Panc1 (cell line): ENCODE measurements around the gene TPGS1. TPM values are rescaled to one million over a fixed set of nuclear protein-coding genes. Genes with fewer than 3 reads are reported as not detected.

ENCODE experiments used
- ATAC-seq: fragments of 200-7000 bp; cut with Tn5 transposase; 2 replicates; pipeline ENCODE4 v1.9.1; 2020; ENCODE audit warnings: mild to moderate bottlenecking, moderate library complexity
- BruUV-seq: library from RNA; stranded (reverse); fragments of 400-500 nt; replicated peaks from 2 replicates; lab custom pipeline; 2021; lab: Mats Ljungman, UMichigan
- CTCF ChIA-PET: fragments of 300-600 bp; sonication (Branson Sonifier 250); formaldehyde crosslinking; loops from one replicate; lab custom pipeline; 2022; ENCODE audit warnings: antibody characterized with exemption; lab: Charles Lee
- POLR2A ChIA-PET: fragments of 300-600 bp; sonication (Branson Sonifier 250); formaldehyde crosslinking; loops from one replicate; lab custom pipeline; 2022; ENCODE audit warnings: antibody characterized with exemption; lab: Charles Lee
- DNase-seq: peaks from one replicate; pipeline ENCODE4 v3.0.0-alpha.2; 2010; ENCODE audit warnings: low read depth, low spot score
- H3K27ac ChIP-seq: 2 replicates; pipeline ENCODE4 v1.5.1; 2011; ENCODE audit warnings: mild to moderate bottlenecking, low read length, inconsistent platforms
- H3K27me3 ChIP-seq: fragments of 200-500 bp; sonication (Bioruptor generic); 2 replicates; pipeline ENCODE4 v1.6.0; 2014; ENCODE audit warnings: low read length, inconsistent platforms; ENCODE audit not compliant: control insufficient read depth, insufficient read depth
- H3K36me3 ChIP-seq: fragments of 200-500 bp; sonication (Bioruptor generic); 2 replicates; pipeline ENCODE4 v1.5.1; 2014; ENCODE audit warnings: inconsistent platforms, mild to moderate bottlenecking, low read length, moderate library complexity; ENCODE audit not compliant: control insufficient read depth, insufficient read depth
- H3K4me1 ChIP-seq: 2 replicates; pipeline ENCODE4 v1.5.1; 2011; ENCODE audit warnings: inconsistent platforms, mild to moderate bottlenecking, low read length, moderate library complexity; ENCODE audit not compliant: control insufficient read depth, insufficient read depth
- H3K4me3 ChIP-seq, 2 experiments: 2 replicates each; pipeline ENCODE4 v1.5.1; 2011 to 2012; ENCODE audit warnings: low read depth in 2 of 2, low read length in 2 of 2, mild to moderate bottlenecking in 2 of 2, inconsistent platforms in 1 of 2, moderate library complexity in 1 of 2
- H3K9me3 ChIP-seq: fragments of 200-500 bp; sonication (Bioruptor generic); 2 replicates; pipeline ENCODE4 v1.5.1; 2014; ENCODE audit warnings: low read depth, mild to moderate bottlenecking, inconsistent platforms, low read length, moderate library complexity; ENCODE audit not compliant: control insufficient read depth, insufficient read depth
- POLR2AphosphoS5 ChIP-seq: IDR thresholded peaks from 2 replicates; pipeline ENCODE4 v1.6.1; 2012; ENCODE audit warnings: mild to moderate bottlenecking, low read depth, low read length, moderate library complexity
- SIN3A ChIP-seq: IDR thresholded peaks from 2 replicates; pipeline ENCODE4 v1.6.1; 2012; ENCODE audit warnings: low read depth, mild to moderate bottlenecking, low read length, moderate library complexity, borderline replicate concordance; ENCODE audit not compliant: insufficient read depth
- TCF7L2 ChIP-seq: IDR thresholded peaks from 2 replicates; pipeline ENCODE4 v1.6.1; 2011; ENCODE audit warnings: mild to moderate bottlenecking, low read depth, low read length, inconsistent platforms
- in situ Hi-C: cut with HindIII; loops from 2 replicates; pipeline ENCODE4 v1.10.0; 2016; ENCODE audit warnings: low sequenced_read_pairs, low pct_unique_long_range_greater_than_20kb
- intact Hi-C: fragments of 100-400 bp; cut with micrococcal nuclease; formaldehyde crosslinking; loops from one replicate; pipeline ENCODE4 v1.10.0; 2022; ENCODE audit not compliant: unreplicated experiment
- total RNA-seq: library from RNA; stranded (reverse); gene quantifications from one replicate; pipeline ENCODE4 v1.2.1, GENCODE V29; 2021; ENCODE audit not compliant: unreplicated experiment
- TF ChIP-seq, protein P1 (sequence below): fragments of 450-650 bp; IDR thresholded peaks from 2 replicates; pipeline ENCODE4 v1.5.1; 2017; ENCODE audit warnings: mild to moderate bottlenecking
- TF ChIP-seq, protein P2 (sequence below), 2 experiments: IDR thresholded peaks; 2 replicates each; pipeline ENCODE4 v1.6.1; 2011 to 2012; ENCODE audit warnings: low read depth in 2 of 2, control low read depth in 1 of 2, low read length in 1 of 2, mild to moderate bottlenecking in 1 of 2, moderate library complexity in 1 of 2; ENCODE audit not compliant: insufficient read depth in 1 of 2

TPGS1 gene
- total RNA-seq, 1 experiment from 2014 or later, result 17.6 TPM

DNA sequence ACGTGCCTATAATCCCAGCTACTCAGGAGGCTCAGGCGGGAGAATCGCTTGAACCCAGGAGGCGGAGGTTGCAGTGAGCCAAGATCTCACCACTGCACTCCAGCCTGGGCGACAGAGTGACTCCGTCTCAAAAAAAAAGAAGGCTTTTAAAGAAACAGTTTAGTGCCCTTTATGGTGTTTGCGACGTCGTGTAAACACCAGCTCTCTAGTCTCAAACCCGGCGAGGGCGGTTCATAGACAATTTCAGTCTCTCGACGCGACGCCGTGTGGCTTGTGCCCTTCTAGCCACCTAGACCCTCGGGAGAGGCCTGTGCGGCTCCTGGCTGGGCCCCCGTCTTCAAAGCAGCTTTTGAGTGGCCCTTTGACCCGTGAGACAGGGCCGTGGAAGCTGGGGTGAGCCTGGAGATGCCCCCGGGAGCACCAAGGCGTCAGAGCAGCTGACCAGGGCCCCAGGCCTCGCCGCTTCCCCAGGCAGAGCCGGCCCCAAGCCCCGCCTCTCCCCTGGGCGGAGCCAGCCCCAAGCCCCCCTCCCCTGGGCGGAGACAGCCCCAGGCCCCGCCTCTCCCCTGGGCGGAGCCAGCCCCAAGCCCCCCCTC lies 16.1 kb upstream of the TPGS1 start:
- no TSS peak for BruUV-seq
- ChIA-PET CTCF (interaction anchor here (0.6 kb wide), 1 partner anchor 11 kb away, joined by 11 read pairs; no protein-coding TSS in a partner anchor), POLR2A (interaction anchor here (0.6 kb wide), 1 partner anchor 22 kb away, joined by 3 read pairs; no protein-coding TSS in a partner anchor)

DNA sequence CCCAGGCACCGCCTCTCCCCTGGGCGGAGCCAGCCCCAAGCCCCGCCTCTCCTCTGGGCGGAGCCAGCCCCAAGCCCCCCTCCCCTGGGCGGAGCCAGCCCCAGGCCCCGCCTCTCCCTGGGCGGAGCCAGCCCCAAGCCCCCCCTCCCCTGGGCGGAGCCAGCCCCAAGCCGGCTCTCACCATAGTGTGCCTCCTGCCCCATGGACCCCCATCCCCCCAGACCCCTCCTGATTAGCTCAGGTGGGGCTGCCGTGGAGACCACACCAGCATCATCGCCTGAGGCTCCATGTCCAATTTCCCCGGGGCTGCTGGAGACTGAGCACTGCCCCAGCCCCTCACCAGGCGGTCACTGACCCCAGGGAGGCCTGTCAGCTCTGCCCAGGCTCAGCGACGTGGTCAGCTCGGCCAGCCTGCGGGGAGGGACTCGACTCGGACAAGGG lies 15.2 kb upstream of the TPGS1 start:
- in situ Hi-C loops, result no loop called here
- ChIA-PET POLR2A (no interaction called here), CTCF (no interaction called here)
- Histone ChIP-seq H3K36me3 (no peaks in the 10 kb centered on the region; the same call in 1 of the 2 replicates), H3K4me1 (peaks cover 14% of the 10 kb centered on the region), H3K4me3 (no peak overlapping the region), H3K9me3 (no peaks in the 10 kb centered on the region), H3K27me3 (no peaks in the 10 kb centered on the region), H3K27ac (peak overlapping the region; percentile 54; the same call in 1 of the 2 replicates)
- no TSS peak for BruUV-seq
- ATAC-seq (no peak), DNase-seq (no peak)
- intact Hi-C loops, result no loop called here
- TF ChIP-seq POLR2AphosphoS5 (no peak), SIN3A (no peak), TCF7L2 (no peak)
- TF ChIP-seq, protein P1, sequence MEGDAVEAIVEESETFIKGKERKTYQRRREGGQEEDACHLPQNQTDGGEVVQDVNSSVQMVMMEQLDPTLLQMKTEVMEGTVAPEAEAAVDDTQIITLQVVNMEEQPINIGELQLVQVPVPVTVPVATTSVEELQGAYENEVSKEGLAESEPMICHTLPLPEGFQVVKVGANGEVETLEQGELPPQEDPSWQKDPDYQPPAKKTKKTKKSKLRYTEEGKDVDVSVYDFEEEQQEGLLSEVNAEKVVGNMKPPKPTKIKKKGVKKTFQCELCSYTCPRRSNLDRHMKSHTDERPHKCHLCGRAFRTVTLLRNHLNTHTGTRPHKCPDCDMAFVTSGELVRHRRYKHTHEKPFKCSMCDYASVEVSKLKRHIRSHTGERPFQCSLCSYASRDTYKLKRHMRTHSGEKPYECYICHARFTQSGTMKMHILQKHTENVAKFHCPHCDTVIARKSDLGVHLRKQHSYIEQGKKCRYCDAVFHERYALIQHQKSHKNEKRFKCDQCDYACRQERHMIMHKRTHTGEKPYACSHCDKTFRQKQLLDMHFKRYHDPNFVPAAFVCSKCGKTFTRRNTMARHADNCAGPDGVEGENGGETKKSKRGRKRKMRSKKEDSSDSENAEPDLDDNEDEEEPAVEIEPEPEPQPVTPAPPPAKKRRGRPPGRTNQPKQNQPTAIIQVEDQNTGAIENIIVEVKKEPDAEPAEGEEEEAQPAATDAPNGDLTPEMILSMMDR, result no peak
- TF ChIP-seq, protein P2, sequence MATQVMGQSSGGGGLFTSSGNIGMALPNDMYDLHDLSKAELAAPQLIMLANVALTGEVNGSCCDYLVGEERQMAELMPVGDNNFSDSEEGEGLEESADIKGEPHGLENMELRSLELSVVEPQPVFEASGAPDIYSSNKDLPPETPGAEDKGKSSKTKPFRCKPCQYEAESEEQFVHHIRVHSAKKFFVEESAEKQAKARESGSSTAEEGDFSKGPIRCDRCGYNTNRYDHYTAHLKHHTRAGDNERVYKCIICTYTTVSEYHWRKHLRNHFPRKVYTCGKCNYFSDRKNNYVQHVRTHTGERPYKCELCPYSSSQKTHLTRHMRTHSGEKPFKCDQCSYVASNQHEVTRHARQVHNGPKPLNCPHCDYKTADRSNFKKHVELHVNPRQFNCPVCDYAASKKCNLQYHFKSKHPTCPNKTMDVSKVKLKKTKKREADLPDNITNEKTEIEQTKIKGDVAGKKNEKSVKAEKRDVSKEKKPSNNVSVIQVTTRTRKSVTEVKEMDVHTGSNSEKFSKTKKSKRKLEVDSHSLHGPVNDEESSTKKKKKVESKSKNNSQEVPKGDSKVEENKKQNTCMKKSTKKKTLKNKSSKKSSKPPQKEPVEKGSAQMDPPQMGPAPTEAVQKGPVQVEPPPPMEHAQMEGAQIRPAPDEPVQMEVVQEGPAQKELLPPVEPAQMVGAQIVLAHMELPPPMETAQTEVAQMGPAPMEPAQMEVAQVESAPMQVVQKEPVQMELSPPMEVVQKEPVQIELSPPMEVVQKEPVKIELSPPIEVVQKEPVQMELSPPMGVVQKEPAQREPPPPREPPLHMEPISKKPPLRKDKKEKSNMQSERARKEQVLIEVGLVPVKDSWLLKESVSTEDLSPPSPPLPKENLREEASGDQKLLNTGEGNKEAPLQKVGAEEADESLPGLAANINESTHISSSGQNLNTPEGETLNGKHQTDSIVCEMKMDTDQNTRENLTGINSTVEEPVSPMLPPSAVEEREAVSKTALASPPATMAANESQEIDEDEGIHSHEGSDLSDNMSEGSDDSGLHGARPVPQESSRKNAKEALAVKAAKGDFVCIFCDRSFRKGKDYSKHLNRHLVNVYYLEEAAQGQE (IDR thresholded peaks at IDR 0.05; ENCODE audit: insufficient read depth in 1 of 2, low read depth in 2 of 2, low read length in 1 of 2), result no peak

More for the DNA sequence above, 16.1 kb upstream of the TPGS1 start:
- in situ Hi-C loops (no loop called here), intact Hi-C loops (no loop called here)
- H3K27ac ChIP-seq, result peak overlapping the region; percentile 78
- TF ChIP-seq SIN3A (no peak), TCF7L2 (no peak), POLR2AphosphoS5 (peak; percentile 52; the same call in 1 of the 2 replicates)
- H3K9me3 ChIP-seq, result no peaks in the 10 kb centered on the region
- H3K4me3 ChIP-seq, result peak overlapping the region; percentile 29 to 67
- no peak for DNase-seq
- no peaks in the 10 kb centered on the region; the same call in 1 of the 2 replicates for H3K36me3 ChIP-seq
- no peak for ATAC-seq
- no peaks in the 10 kb centered on the region for H3K27me3 ChIP-seq
- peaks cover 16% of the 10 kb centered on the region for H3K4me1 ChIP-seq
